Measurements from ENCODE around the gene LHFPL2. TPM values are rescaled to one million over a fixed set of nuclear protein-coding genes. Genes with fewer than 3 reads are reported as not detected.
"Not testable (repeated sequence)": the region's sequence is repeated elsewhere in the genome, so short reads cannot be mapped to it uniquely, and the experiment has no call there.

Gene LHFPL2
- total RNA-seq, 2 donors from 2014 or later: 15.5 to 18.7 TPM

DNA sequence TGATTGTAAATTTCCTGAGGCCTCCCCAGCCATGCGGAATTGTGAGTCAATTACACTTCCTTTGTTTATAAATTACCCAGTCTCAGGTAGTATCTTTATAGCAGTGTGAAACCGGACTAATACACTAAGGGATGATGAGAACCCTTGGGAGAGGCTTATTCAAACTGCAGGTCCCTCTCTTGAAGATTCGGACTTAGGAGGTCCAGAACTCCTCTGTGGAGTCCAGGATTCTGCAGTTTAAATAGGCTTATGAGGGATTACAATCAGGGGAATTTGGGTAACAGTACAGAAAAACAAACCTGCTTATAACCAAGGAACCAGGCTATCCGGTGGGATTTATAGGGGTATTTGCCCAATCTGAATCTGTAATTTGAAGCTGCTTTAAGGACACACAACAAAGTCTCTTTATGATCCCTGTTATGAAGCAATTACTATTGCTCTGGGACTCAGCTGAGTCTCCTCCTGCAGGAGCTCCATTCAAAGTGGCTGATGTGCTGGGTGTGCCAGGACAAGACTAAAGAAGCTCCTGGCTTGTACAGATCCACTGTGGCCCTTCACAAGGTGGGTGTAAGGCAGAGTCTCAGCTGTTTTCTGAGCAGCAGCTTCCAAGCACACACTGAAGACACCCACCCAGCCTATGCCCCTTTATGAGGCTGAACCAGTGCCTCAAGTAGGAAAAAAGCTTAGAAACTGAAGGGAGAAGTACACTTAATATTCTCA, 41.8 kb upstream of the LHFPL2 start:
- Histone ChIP-seq H3K27ac (no peak overlapping the region), H3K4me1 (no peaks in the 10 kb centered on the region), H3K27me3 (no peaks in the 10 kb centered on the region), H3K36me3 (replicated peaks in 1 of 2; ENCODE audit: insufficient read depth in 1 of 2, low read depth in 2 of 2) (no peaks in the 10 kb centered on the region), H3K9me3 (no peaks in the 10 kb centered on the region), H3K4me3 (no peak overlapping the region)
- intact Hi-C loops (cut with DNase I): no loop called here
- ATAC-seq (no peak), DNase-seq (no peak)
- TF ChIP-seq, protein P1, sequence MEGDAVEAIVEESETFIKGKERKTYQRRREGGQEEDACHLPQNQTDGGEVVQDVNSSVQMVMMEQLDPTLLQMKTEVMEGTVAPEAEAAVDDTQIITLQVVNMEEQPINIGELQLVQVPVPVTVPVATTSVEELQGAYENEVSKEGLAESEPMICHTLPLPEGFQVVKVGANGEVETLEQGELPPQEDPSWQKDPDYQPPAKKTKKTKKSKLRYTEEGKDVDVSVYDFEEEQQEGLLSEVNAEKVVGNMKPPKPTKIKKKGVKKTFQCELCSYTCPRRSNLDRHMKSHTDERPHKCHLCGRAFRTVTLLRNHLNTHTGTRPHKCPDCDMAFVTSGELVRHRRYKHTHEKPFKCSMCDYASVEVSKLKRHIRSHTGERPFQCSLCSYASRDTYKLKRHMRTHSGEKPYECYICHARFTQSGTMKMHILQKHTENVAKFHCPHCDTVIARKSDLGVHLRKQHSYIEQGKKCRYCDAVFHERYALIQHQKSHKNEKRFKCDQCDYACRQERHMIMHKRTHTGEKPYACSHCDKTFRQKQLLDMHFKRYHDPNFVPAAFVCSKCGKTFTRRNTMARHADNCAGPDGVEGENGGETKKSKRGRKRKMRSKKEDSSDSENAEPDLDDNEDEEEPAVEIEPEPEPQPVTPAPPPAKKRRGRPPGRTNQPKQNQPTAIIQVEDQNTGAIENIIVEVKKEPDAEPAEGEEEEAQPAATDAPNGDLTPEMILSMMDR (IDR thresholded peaks at IDR 0.05): no peak
- TF ChIP-seq POLR2A (IDR thresholded peaks at IDR 0.05): no peak
- WGBS, 2 donors: 76 to 78% methylated on average over 4 of the region's 4 CpGs

DNA sequence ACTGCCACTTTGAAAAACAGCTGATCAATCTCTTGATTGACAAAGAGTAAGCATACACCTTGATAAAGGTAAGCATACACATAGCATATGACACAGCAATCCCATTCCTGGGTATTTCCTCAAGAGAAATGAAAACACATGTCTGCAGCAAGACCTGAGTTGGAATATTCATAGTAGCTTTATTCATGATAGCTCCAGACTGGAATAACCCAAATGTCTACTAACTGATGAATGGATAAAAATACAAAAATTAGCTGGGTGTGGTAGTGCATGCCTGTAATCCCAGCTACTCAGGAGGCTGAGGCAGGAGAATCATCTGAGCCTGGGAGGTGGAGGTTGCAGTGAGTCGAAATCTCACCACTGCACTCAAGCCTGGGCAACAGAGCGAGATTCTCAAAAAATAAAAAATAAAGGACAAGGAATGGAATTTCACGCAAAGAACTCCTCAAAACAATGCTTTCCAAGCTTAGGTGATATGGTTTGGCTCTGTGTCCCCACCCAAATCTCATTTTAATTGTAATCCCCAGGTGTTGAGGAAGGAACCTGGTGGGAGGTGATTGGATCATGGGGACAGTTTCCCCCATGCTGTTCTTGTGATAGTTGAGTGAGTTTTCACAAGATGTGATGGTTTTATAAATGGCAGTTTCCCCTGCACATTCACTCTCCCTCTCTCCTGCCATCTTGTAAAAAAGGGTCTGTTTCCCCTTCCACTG, 41.1 kb upstream of the LHFPL2 start:
- Histone ChIP-seq H3K4me3 (no peak overlapping the region), H3K27ac (no peak overlapping the region), H3K36me3 (replicated peaks in 1 of 2; ENCODE audit: insufficient read depth in 1 of 2, low read depth in 2 of 2) (no peaks in the 10 kb centered on the region), H3K4me1 (no peaks in the 10 kb centered on the region), H3K9me3 (no peaks in the 10 kb centered on the region), H3K27me3 (no peaks in the 10 kb centered on the region)
- ATAC-seq (no peak), DNase-seq (no peak)
- no peak for TF ChIP-seq POLR2A (IDR thresholded peaks at IDR 0.05)
- TF ChIP-seq, protein P1 (IDR thresholded peaks at IDR 0.05): no peak
- intact Hi-C loops (cut with DNase I): no loop called here
- WGBS, 2 donors: 89 to 100% methylated on average over 3 of the region's 3 CpGs

GRCh38 chr5:78687514-78687913, 38.9 kb upstream of the LHFPL2 start:
- DNase-seq; ATAC-seq; H3K27ac ChIP-seq; H3K27me3 ChIP-seq; H3K4me1 ChIP-seq; H3K9me3 ChIP-seq; intact Hi-C loops (cut with DNase I); H3K36me3 ChIP-seq (replicated peaks in 1 of 2; ENCODE audit: insufficient read depth in 1 of 2, low read depth in 2 of 2); H3K4me3 ChIP-seq: not testable (repeated sequence)
- 68 to 92% methylated on average over 4 of the region's 4 CpGs for WGBS, 2 donors

GRCh38 chr5:78683905-78684304, 35.3 kb upstream of the LHFPL2 start:
- DNase-seq; H3K9me3 ChIP-seq; H3K36me3 ChIP-seq (replicated peaks in 1 of 2; ENCODE audit: insufficient read depth in 1 of 2, low read depth in 2 of 2); intact Hi-C loops (cut with DNase I); H3K4me3 ChIP-seq; H3K27me3 ChIP-seq; ATAC-seq; H3K4me1 ChIP-seq; H3K27ac ChIP-seq: not testable (repeated sequence)
- 91 to 93% methylated on average over 5 of the region's 5 CpGs for WGBS, 2 donors

GRCh38 chr5:78679905-78680304, 31.3 kb upstream of the LHFPL2 start:
- TF ChIP-seq, protein P1 (IDR thresholded peaks at IDR 0.05): no peak
- TF ChIP-seq POLR2A (IDR thresholded peaks at IDR 0.05): no peak
- H3K4me3 ChIP-seq: no peak overlapping the region
- ATAC-seq (no peak), DNase-seq (no peak)
- intact Hi-C loops (cut with DNase I): no loop called here
- no peaks in the 10 kb centered on the region for H3K36me3 ChIP-seq (replicated peaks in 1 of 2; ENCODE audit: insufficient read depth in 1 of 2, low read depth in 2 of 2)
- no peak overlapping the region for H3K27ac ChIP-seq
- WGBS, 2 donors: 86 to 88% methylated on average over 5 of the region's 5 CpGs
- H3K9me3 ChIP-seq: no peaks in the 10 kb centered on the region
- H3K4me1 ChIP-seq: no peaks in the 10 kb centered on the region
- no peaks in the 10 kb centered on the region for H3K27me3 ChIP-seq

Measured in body of pancreas (tissue), 4 donors.